Vagina (tissue), 2 donors: Measurements from ENCODE around the gene PTPRG.

Experiments
- CTCF ChIP-seq, 3 experiments: fragments of 450-650 bp in 2 of 3; fragments of 200-600 bp in 1 of 3; sonication (generic) in 1 of 3; IDR thresholded peaks; one replicate each; pipeline ENCODE4 v1.5.1; 2017 to 2019; ENCODE audit warnings: antibody characterized with exemption in 3 of 3, mild to moderate bottlenecking in 2 of 3, moderate library complexity in 2 of 3
- POLR2A ChIP-seq, 2 donors: fragments of 450-650 bp; IDR thresholded peaks; one replicate each; pipeline ENCODE4 v1.6.1; 2017; ENCODE audit warnings: antibody characterized with exemption in 2 of 2, mild to moderate bottlenecking in 2 of 2, moderate library complexity in 2 of 2
- POLR2AphosphoS5 ChIP-seq, 2 donors: sonication (generic); formaldehyde crosslinking; IDR thresholded peaks; one replicate each; pipeline ENCODE4 v1.9.0; 2017; ENCODE audit warnings: antibody characterized with exemption in 2 of 2, mild to moderate bottlenecking in 2 of 2, low read depth in 1 of 2; ENCODE audit not compliant: insufficient read depth in 1 of 2

GRCh38 chr3:61844346-61844745, 283.0 kb downstream of the PTPRG start:
- no peak for TF ChIP-seq CTCF (IDR thresholded peaks at IDR 0.05)
- no peak for TF ChIP-seq POLR2A (IDR thresholded peaks at IDR 0.05)
- no peak for TF ChIP-seq POLR2AphosphoS5 (IDR thresholded peaks at IDR 0.05; ENCODE audit: insufficient read depth in 1 of 2, low read depth in 1 of 2)
